Right cardiac atrium (tissue), 5 donors: Measurements from ENCODE around the gene NOP9. TPM values are rescaled to one million over a fixed set of nuclear protein-coding genes. Genes with fewer than 3 reads are reported as not detected.

ENCODE experiments used
- ATAC-seq, 2 donors: fragments of 200-7000 bp; cut with Tn5 transposase; one replicate each; pipeline versions ENCODE4 v1.8.0 to v1.9.1; 2020; ENCODE audit warnings: moderate library complexity in 2 of 2, mild to moderate bottlenecking in 1 of 2
- DNase-seq, 3 donors: peaks; one replicate each; pipeline ENCODE4 v3.0.0-alpha.2; 2020
- H3K27ac ChIP-seq: one replicate; pipeline ENCODE4 v1.5.1; 2013; ENCODE audit warnings: mild to moderate bottlenecking, low read length, control low read depth, moderate library complexity
- H3K27me3 ChIP-seq: one replicate; pipeline ENCODE4 v1.6.1; 2013; ENCODE audit not compliant: control insufficient read depth, insufficient read depth
- H3K4me1 ChIP-seq: one replicate; pipeline ENCODE4 v1.6.1; 2013; ENCODE audit warnings: low read length; ENCODE audit not compliant: control insufficient read depth, insufficient read depth
- H3K4me3 ChIP-seq: one replicate; pipeline ENCODE4 v1.5.1; 2013; ENCODE audit warnings: low read length, control low read depth
- H3K9me3 ChIP-seq: one replicate; pipeline ENCODE4 v1.6.1; 2013; ENCODE audit warnings: low read length; ENCODE audit not compliant: control insufficient read depth
- WGBS: extraction: QIAGEN DNeasy Blood & Tissue Kit; methylation state at CpG from one replicate; pipeline ENCODE4 v1.1.7; 2013; 5-methylcytosine and 5-hydroxymethylcytosine counted together
- intact Hi-C, 4 donors: fragments of 100-400 bp; cut with DNase I; formaldehyde crosslinking; loops; one replicate each; pipeline versions ENCODE4 v1.11.0 to v1.14.0; 2022 to 2023
- polyA plus RNA-seq: library from polyadenylated mRNA; stranded (reverse); fragments of 200-250 nt; gene quantifications from one replicate; pipeline ENCODE4 v1.2.3, GENCODE V29; 2013
- total RNA-seq, 4 donors: library from RNA; stranded (reverse); fragmentation: NEBNext Ultra II Directional; extraction: Animal tissue kit (Norgen Biotek cat#: 25700); gene quantifications; one replicate each; pipeline ENCODE4 v1.2.1, GENCODE V29; 2021
- donor health status: healthy with polysubstance abuse.
- donor health status: DM: no; HTN: yes; CAD: no.
- donor health status: DM: no; HTN: no; CAD: no.
- donor health status: DM: no; HTN: yes; CAD: no; lungs with severe emphysema.
- donor health status: DM: yes; HTN: yes; CAD: no.

The NOP9 gene
- total and polyA plus RNA-seq, 5 donors: 9.6 to 20.3 (median 19.4) TPM

DNA sequence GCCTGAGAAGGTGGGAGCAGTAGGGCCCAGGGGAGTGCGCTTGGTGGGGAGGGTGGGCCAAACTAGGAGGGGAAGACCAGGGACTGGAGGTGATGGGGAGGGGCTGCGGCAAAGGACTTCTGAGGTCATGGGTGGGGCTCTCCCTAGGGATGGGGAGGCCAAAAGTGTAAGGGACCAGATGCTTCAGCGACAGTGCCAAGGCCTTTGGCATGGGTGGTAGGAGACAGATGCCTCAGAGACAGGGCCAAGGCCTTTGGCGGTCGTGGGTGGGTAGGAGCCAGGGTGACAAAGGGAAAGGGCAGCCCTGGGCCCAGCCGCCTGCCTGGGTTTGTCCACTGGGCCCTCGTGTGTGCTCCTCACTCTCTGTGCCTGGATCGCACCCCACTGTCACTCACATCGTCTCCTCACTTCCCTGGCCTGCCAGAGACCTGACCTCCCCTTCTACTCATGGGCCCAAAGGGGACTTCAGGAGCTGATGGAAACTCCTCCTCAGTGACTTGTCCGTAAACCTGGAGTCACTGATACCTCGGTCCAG lies 15.1 kb upstream of the NOP9 start:
- ATAC-seq (no peak), DNase-seq (peak in 1 of 3 donors; percentile 37)
- no peaks in the 10 kb centered on the region for H3K27me3 ChIP-seq
- 77% methylated on average over 11 of the region's 11 CpGs for WGBS
- no peaks in the 10 kb centered on the region for H3K9me3 ChIP-seq
- peaks cover 2% of the 10 kb centered on the region for H3K4me1 ChIP-seq
- H3K4me3 ChIP-seq: no peak overlapping the region
- no peak overlapping the region for H3K27ac ChIP-seq
- intact Hi-C loops: no loop called here

DNA sequence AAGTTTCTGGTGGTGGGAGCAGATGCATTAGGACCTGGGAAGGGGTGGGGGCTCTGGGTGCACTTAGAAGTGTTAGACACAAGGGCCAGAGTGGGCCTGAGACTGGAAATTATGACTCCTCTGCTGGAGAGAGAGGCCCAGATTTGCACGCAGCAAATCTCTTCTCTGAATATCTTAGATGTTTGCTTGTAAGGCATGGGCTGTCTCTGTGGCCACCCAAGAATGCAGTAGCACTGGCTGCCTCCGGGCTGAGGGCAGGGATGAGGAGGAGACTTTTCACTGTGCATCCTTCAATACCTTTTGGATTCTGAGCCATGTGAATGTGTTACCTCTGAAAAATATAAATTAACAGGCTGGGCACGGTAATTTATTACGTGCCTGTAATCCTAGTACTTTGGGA lies 14.3 kb upstream of the NOP9 start:
- 82% methylated on average over 4 of the region's 4 CpGs for WGBS
- H3K27me3 ChIP-seq: no peaks in the 10 kb centered on the region
- H3K4me3 ChIP-seq: no peak overlapping the region
- DNase-seq: peak in 1 of 3 donors; percentile 3
- H3K27ac ChIP-seq: no peak overlapping the region
- H3K4me1 ChIP-seq: peaks cover 2% of the 10 kb centered on the region
- intact Hi-C loops: no loop called here
- no peaks in the 10 kb centered on the region for H3K9me3 ChIP-seq
- no peak for ATAC-seq

- intact Hi-C loops: no loop called here
- 95% methylated on average over 5 of the region's 5 CpGs for WGBS
- Histone ChIP-seq H3K27ac (no peak overlapping the region), H3K4me3 (no peak overlapping the region), H3K27me3 (no peaks in the 10 kb centered on the region), H3K9me3 (no peaks in the 10 kb centered on the region), H3K4me1 (no peaks in the 10 kb centered on the region)
- no peak for ATAC-seq
- DNase-seq: peak in 1 of 3 donors; percentile 27
These were observed 12.7 kb upstream of the NOP9 start for GRCh38 chr14:24286996-24287395.

DNA sequence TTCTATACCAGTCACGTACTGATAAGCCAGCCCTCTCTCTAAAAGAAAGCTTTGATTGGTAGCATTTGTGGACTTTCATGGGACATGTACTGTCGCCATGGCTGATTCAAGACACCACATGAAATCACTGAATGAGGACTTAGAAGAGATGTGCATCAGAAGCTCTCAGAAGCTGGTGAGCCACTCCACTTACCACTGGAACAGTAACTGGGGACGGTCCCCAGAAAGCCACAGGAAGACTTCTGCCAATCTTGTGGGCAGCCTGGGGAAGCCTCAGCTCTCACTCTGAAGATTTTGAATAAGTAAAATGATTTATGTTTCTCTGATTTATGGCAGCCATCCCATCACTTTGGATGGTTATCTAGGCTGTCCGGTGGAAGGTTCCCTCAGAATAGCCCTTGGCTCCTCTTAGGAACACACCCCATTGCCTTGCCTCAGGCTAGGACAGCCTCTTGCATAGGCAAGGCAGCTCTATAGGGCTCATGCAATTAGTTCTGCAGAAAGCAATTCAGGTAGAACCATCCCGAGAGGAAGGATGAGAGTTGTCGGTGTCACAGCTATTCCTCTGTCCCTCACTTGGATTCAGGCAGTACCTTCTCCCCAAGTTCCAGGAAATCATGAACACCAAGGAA lies 9.9 kb upstream of the NOP9 start:
- intact Hi-C loops: loop anchor here in 1 of 4 donors (10.0 kb wide), 1 partner anchor 45 kb away; the partner anchor contains the start of gene TINF2
- no peak for ATAC-seq
- WGBS: 73% methylated on average over 6 of the region's 6 CpGs
- no peaks in the 10 kb centered on the region for H3K9me3 ChIP-seq
- no peak overlapping the region for H3K27ac ChIP-seq
- no peak overlapping the region for H3K4me3 ChIP-seq
- H3K27me3 ChIP-seq: no peaks in the 10 kb centered on the region
- DNase-seq: no peak
- no peaks in the 10 kb centered on the region for H3K4me1 ChIP-seq

DNA sequence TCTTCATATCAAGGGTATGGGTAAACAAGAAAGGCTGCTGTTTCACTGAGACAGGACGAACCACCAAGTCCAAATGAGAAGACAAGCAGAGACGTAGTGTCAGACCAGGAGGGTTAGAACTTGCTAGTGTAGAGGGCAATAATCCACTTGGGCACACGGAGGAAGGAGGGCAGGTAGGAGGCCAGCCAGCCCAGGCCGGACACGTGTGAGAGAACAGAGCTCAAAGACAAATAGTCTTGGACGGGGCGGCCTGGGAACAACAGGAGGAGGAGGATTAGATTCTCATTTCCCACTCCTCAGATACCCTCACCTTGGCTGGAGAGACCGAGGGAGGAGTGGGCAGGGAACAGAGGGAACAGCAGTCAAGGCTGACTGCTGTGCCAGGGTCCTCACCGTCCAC lies 8.9 kb upstream of the NOP9 start:
- H3K4me1 ChIP-seq: no peaks in the 10 kb centered on the region
- peak in 1 of 3 donors; percentile 18 for DNase-seq
- intact Hi-C loops: loop anchor here in 1 of 4 donors (10.0 kb wide), 1 partner anchor 46 kb away; the partner anchor contains the start of gene TINF2
- no peaks in the 10 kb centered on the region for H3K27me3 ChIP-seq
- H3K4me3 ChIP-seq: no peak overlapping the region
- peak in 1 of 2 donors; percentile 9 for ATAC-seq
- no peaks in the 10 kb centered on the region for H3K9me3 ChIP-seq
- WGBS: 88% methylated on average over 9 of the region's 9 CpGs
- no peak overlapping the region for H3K27ac ChIP-seq

DNA sequence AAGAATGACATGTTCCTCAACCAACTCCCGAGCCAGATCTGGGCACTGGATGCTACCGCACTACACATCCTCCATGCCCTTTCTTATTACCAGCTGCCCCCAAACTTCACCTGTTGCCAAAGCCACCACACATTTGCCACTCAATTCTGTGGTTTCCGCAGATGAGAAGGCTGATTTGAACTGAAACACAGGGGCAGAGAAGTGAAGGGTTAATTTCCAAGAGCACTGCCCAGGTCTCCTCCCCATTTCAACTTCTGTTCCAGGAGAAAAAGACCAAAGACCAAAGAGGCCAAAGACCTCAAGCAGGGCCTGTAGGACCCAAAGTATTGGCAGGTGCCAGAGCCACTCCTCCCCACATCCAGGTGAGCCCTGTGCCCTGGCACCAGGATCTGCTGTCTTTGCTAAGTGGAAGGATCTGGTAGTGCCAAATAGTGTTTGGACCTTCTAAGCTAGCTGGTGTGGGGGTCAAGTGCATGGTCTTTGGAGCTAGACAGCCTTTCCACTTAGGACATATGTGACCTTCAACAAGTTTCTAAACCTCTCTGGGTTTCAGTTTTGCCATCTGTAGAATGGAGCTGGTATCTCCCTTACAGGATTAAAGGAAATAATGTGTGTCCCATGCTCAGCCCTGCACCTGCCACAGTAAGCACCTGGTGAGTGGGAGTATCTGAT lies 8.1 kb upstream of the NOP9 start:
- Histone ChIP-seq H3K27ac (no peak overlapping the region), H3K9me3 (no peaks in the 10 kb centered on the region), H3K27me3 (no peaks in the 10 kb centered on the region), H3K4me1 (no peaks in the 10 kb centered on the region), H3K4me3 (no peak overlapping the region)
- intact Hi-C loops: loop anchor here in 1 of 4 donors (10.0 kb wide), 1 partner anchor 47 kb away; the partner anchor contains the start of gene TINF2
- ATAC-seq (no peak), DNase-seq (peak in 1 of 3 donors; percentile 1)
- 93% methylated on average over 3 of the region's 3 CpGs for WGBS

GRCh38 chr14:24292118-24292807 lies 7.4 kb upstream of the NOP9 start:
- H3K27ac ChIP-seq: no peak overlapping the region
- intact Hi-C loops: loop anchor here in 1 of 4 donors (10.0 kb wide), 1 partner anchor 47 kb away; the partner anchor contains the start of gene TINF2
- no peaks in the 10 kb centered on the region for H3K9me3 ChIP-seq
- DNase-seq (peak in 1 of 3 donors; percentile 29), ATAC-seq (no peak)
- H3K4me1 ChIP-seq: no peaks in the 10 kb centered on the region
- no peaks in the 10 kb centered on the region for H3K27me3 ChIP-seq
- no peak overlapping the region for H3K4me3 ChIP-seq
- 94% methylated on average over 11 of the region's 11 CpGs for WGBS

DNA sequence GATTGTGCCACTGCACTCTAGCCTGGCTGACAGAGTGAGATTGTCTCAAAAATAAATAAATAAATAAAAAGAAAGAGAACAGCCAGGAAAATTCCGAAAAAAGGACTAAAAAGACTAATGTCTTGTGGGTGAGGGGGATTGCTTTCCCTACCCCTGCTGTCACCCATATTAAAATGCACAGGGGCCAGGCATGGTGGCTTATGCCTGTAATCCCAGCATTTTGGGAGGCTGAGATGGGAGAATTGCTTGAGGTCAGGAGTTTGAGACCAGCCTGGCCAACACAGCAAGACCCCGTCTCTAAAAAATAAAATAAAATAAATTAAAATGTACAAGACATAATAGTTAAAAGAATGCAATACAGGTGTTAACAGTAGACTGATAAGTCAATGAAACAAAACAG lies 6.1 kb upstream of the NOP9 start:
- H3K9me3 ChIP-seq: no peaks in the 10 kb centered on the region
- H3K27ac ChIP-seq: no peak overlapping the region
- ATAC-seq (no peak), DNase-seq (no peak)
- 97% methylated on average over 2 of the region's 2 CpGs for WGBS
- no peaks in the 10 kb centered on the region for H3K27me3 ChIP-seq
- intact Hi-C loops: loop anchor here in 1 of 4 donors (10.0 kb wide), 1 partner anchor 49 kb away; the partner anchor contains the start of gene TINF2
- no peaks in the 10 kb centered on the region for H3K4me1 ChIP-seq
- H3K4me3 ChIP-seq: no peak overlapping the region

DNA sequence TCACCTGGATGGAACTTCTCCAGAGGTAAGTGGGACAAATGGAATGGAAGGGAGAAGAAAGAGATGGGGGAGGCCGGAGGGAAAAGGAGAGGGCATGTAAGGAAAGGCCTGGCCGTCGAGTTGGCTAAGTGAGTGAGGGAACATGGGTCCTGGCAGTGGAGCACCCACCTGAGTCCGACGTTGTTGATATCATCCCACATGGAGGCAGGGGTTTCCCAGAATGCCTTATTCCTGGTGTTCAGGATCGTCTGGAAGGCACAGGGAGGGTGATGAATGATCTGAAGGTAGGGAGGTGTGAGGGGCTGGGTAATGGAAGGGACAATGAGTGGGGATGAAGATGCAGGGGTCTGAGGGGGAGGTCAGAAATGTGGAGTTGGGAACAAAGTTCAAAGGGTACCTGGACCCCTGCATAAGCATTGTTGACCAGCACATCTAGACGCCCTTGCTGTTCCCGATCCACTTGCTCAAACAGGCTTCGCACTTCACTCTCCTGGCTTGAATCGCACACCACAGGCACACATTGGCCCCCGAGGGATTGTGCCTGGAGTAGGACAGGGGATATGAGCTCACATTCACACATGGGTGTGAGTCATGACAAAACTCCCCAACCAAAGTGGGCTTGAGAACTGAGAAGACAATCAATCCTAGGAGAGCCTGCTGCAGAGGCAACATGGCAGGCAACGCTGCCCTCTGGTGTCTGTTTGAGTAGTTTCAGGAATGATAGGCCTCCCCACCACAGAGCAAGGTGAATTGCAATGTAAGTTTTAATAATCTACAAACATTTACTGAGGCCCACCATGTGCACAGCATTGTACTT lies 3.1 kb upstream of the NOP9 start:
- peaks cover 10% of the 10 kb centered on the region for H3K4me1 ChIP-seq
- no peaks in the 10 kb centered on the region for H3K27me3 ChIP-seq
- intact Hi-C loops: loop anchor here (2.0 to 10.0 kb wide), 4 partner anchors 49 to 54 kb away; partner anchors contain the start of gene TINF2 (in 3 of the 4)
- H3K27ac ChIP-seq: no peak overlapping the region
- H3K4me3 ChIP-seq: no peak overlapping the region
- H3K9me3 ChIP-seq: no peaks in the 10 kb centered on the region
- ATAC-seq (peak; percentile 51 to 54), DNase-seq (peak; percentile 59 to 76 (median 76))
- WGBS: 61% methylated on average over 12 of the region's 12 CpGs
